ENCODE measurements around the gene NLRP12.
"Not testable (repeated sequence)": the region's sequence is repeated elsewhere in the genome, so short reads cannot be mapped to it uniquely, and the experiment has no call there.

The NLRP12 gene

GRCh38 chr19:53824134-53824611 is at the start of gene NLRP12:
Gene NLRP12 (minus strand): TSS chr19:53824314. CDS start chr19:53824174, 140 bp downstream.
- DNase-seq, result no peak

- no peak for DNase-seq
Measured at GRCh38 chr19:53872762-53873161, 48.6 kb upstream of the NLRP12 start.

- DNase-seq, result no peak
Measured at GRCh38 chr19:53871454-53871853, 47.3 kb upstream of the NLRP12 start.

- no peak for DNase-seq
Measured at GRCh38 chr19:53870485-53870844, 46.4 kb upstream of the NLRP12 start.

GRCh38 chr19:53869805-53870484 is 45.8 kb upstream of the NLRP12 start:
- DNase-seq, result not testable (repeated sequence)

GRCh38 chr19:53868892-53869804 is 45.0 kb upstream of the NLRP12 start:
- DNase-seq, result no peak

GRCh38 chr19:53868091-53868891 is 44.2 kb upstream of the NLRP12 start:
- no peak for DNase-seq

- DNase-seq, result peak; percentile 48
Measured at GRCh38 chr19:53867225-53868090, 43.3 kb upstream of the NLRP12 start, which contains the start of gene MYADM. Gene MYADM (plus strand): TSS chr19:53867883. CDS start chr19:53873530, 5,647 bp downstream.

GRCh38 chr19:53866865-53867224 is 42.7 kb upstream of the NLRP12 start:
- DNase-seq, result no peak

- no peak for DNase-seq
Measured at GRCh38 chr19:53865918-53866864, 42.1 kb upstream of the NLRP12 start.

- DNase-seq, result no peak
Measured at GRCh38 chr19:53865523-53865917, 41.4 kb upstream of the NLRP12 start.

- DNase-seq, result no peak
Measured at GRCh38 chr19:53864308-53864836, 40.3 kb upstream of the NLRP12 start.

GRCh38 chr19:53853707-53854106 is 29.6 kb upstream of the NLRP12 start:
- no peak for DNase-seq

- DNase-seq, result no peak
Measured at GRCh38 chr19:53849237-53849676, 25.1 kb upstream of the NLRP12 start.

GRCh38 chr19:53847555-53847954 is 23.4 kb upstream of the NLRP12 start:
- DNase-seq, result no peak

GRCh38 chr19:53844849-53845246 is 20.7 kb upstream of the NLRP12 start:
- no peak for DNase-seq

GRCh38 chr19:53840914-53841313 is 16.8 kb upstream of the NLRP12 start:
- DNase-seq, result not testable (repeated sequence)

GRCh38 chr19:53840241-53840640 is 16.1 kb upstream of the NLRP12 start:
- DNase-seq, result not testable (repeated sequence)

- not testable (repeated sequence) for DNase-seq
Measured at GRCh38 chr19:53838446-53838845, 14.3 kb upstream of the NLRP12 start.

GRCh38 chr19:53832861-53833260 is 8.7 kb upstream of the NLRP12 start:
- DNase-seq, result not testable (repeated sequence)
